ENCODE data around the gene FAM170B.

- no peak for TF ChIP-seq POLR2A (IDR thresholded peaks at IDR 0.05; ENCODE audit: low read depth, low read length)
- TF ChIP-seq POLR2AphosphoS5 (IDR thresholded peaks at IDR 0.05; ENCODE audit: low read depth, low read length) = no peak
These were observed 14.1 kb downstream of the FAM170B start for GRCh38 chr10:49119746-49120145.

All from GM12892 (cell line).